ENCODE data around the gene XPO5. TPM values are rescaled to one million over a fixed set of nuclear protein-coding genes. Genes with fewer than 3 reads are reported as not detected.
A peak's percentile ranks its signal among the peaks of the same experiment; 100 is the strongest.

The XPO5 gene
- total RNA-seq (100 to 1,000 TPM in 1 of 5 experiments, 10 to 100 TPM in 4; 35.0 to 107 (median 41.9) TPM), polyA plus RNA-seq (10 to 100 TPM in 1 of 2 donors, 1 to 10 TPM in 1; 9.3 to 10.2 TPM), total RNA-seq (62.3 reads per million, percentile 76 among the genes with 10 or more reads in this experiment)

DNA sequence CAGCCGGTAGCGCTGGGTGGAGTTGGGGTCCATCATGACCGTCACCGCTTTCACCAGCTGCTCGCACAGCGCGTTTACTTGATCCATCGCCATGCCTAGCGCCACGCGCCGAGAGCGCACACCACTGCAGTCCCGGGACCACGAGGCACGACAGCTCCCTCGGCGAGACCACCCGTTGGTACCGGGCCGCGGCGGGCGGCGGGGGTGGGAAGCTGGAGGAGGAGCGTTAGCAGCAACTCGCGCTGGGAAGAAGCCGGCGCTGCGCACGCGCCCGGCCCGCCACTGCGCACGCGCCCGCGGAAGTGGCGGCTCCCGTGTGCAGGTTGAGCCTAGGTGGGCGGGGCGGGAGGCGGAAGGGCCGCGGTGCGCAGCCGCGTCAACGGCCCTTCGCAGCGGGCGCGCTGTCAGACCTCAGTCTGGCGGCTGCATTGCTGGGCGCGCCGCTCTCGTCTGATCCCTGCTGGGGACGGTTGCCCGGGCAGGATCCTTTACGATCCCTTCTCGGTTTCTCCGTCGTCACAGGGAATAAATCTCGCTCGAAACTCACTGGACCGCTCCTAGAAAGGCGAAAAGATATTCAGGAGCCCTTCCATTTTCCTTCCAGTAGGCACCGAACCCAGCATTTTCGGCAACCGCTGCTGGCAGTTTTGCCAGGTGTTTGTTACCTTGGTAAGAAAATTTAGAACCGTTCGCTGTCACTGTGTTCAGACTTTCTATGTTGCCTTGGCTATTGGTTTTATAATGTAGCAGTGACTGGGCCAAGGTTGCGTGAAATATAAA lies at the start of gene XPO5, which contains the start of gene POLH:
Gene XPO5, minus strand, starts transcription at position 267 of the 780 bp plus-strand sequence. Its CDS starts 174 bp downstream, at position 93.
Gene POLH, plus strand, starts transcription at position 414 of the 780 bp plus-strand sequence. CDS start 6,135 bp downstream, outside the sequence.
- H3K9me3 ChIP-seq (ENCODE audit: control insufficient read depth in 2 of 3, low read length in 3 of 3) = no peaks in the 10 kb centered on the region
- no peaks in the 10 kb centered on the region for H3K9me3 Mint-ChIP-seq
- H3K27ac ChIP-seq (ENCODE audit: low read depth, low read length) = peak within 1 kb of the TSS; percentile 89
- no peaks in the 10 kb centered on the region for H3K27me3 ChIP-seq (ENCODE audit: control insufficient read depth in 2 of 2, insufficient read depth in 2 of 2, low read length in 2 of 2)
- peak within 1 kb of the TSS; percentile 77 for H3K4me3 ChIP-seq (ENCODE audit: low read length)
- H3K27ac Mint-ChIP-seq = peak within 1 kb of the TSS; percentile 78 to 94 (median 92)
- POLR2A ChIA-PET = interaction anchor here (0.6 to 1.2 kb wide), 5 partner anchors 9 to 683 kb away, joined by 3 to 5 read pairs (median 3); partner anchors contain the start of gene ABCC10
- intact Hi-C loops (cut with micrococcal nuclease) = loop anchor here (1.0 to 10.0 kb wide), 15 partner anchors 53 to 647 kb away; partner anchors contain the start of genes GTPBP2 (in 2 of the 2), MRPL14 (in 2 of the 2), POLR1C (in 2 of the 2) and SRF (in 2 of the 2)
- CTCF ChIA-PET = no interaction called here
- peak; percentile 83 to 94 (median 88) for DNase-seq
- ATAC-seq = peak; percentile 99
- peaks cover 5 to 29% (median 12%) of the 10 kb centered on the region in 5 donors for H3K36me3 Mint-ChIP-seq
- H3K27me3 Mint-ChIP-seq = no peaks in the 10 kb centered on the region
- peaks cover 0 to 31% (median 6%) of the 10 kb centered on the region in 3 experiments for H3K36me3 ChIP-seq (ENCODE audit: control insufficient read depth in 2 of 3, insufficient read depth in 3 of 3, low read length in 3 of 3)
- H3K4me3 Mint-ChIP-seq = peak within 1 kb of the TSS; percentile 90 to 100 (median 98)
- peaks cover 20 to 21% of the 10 kb centered on the region in 2 donors for H3K4me1 ChIP-seq (ENCODE audit: control insufficient read depth in 2 of 2, insufficient read depth in 2 of 2, low read length in 2 of 2)
- peaks cover 21 to 61% (median 40%) of the 10 kb centered on the region in 7 donors for H3K4me1 Mint-ChIP-seq

DNA sequence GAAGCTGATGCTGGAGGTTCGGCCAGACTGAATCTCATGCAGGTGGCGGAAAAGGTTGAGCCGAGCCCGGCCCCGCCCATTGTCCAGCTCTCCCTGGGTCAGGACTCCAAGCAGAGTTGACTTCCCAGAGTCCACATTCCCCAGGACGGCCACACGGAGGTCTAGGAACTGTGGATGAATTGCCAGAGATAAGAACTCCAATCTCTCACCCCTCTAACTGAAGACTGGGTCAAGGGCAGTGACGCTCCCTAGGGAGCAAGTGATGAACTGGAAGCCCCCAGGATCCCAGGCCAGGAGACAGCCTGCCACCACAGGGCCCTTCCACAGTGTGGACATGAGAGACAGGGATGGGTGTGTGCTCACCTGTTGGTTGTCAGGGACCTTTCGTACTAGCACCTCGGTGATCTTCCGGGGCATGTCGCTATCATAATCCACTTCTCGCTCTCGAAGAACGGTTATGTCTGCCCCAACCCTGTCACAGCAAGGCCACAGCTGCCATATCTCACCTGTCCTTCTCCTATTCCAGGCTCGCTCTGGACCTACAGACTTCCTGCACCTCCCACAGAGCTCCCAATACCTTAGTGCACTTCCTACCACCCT lies 49.7 kb upstream of the XPO5 start:
- H3K9me3 Mint-ChIP-seq = peaks cover 0 to 3% (median 0%) of the 10 kb centered on the region in 11 donors
- Histone ChIP-seq H3K4me3 (ENCODE audit: low read length) (no peak overlapping the region), H3K27ac (ENCODE audit: low read depth, low read length) (no peak overlapping the region), H3K27me3 (ENCODE audit: control insufficient read depth in 2 of 2, insufficient read depth in 2 of 2, low read length in 2 of 2) (no peaks in the 10 kb centered on the region), H3K9me3 (ENCODE audit: control insufficient read depth in 2 of 3, low read length in 3 of 3) (no peaks in the 10 kb centered on the region), H3K36me3 (ENCODE audit: control insufficient read depth in 2 of 3, insufficient read depth in 3 of 3, low read length in 3 of 3) (peaks cover 0 to 56% (median 14%) of the 10 kb centered on the region in 3 experiments), H3K4me1 (ENCODE audit: control insufficient read depth in 2 of 2, insufficient read depth in 2 of 2, low read length in 2 of 2) (peaks cover 9 to 11% of the 10 kb centered on the region in 2 donors)
- intact Hi-C loops (cut with micrococcal nuclease) = loop anchor here (5.0 kb wide), 4 partner anchors 243 to 762 kb away; partner anchors contain the start of genes CDC5L (in 1 of the 2), KLHDC3 (in 1 of the 2), MEA1 (in 1 of the 2) and SRF (in 1 of the 2)
- peak overlapping the region in 1 of 10 donors; percentile 27 for H3K4me3 Mint-ChIP-seq
- H3K4me1 Mint-ChIP-seq = peaks cover 29 to 40% (median 36%) of the 10 kb centered on the region in 7 donors
- H3K27ac Mint-ChIP-seq = peak overlapping the region in 3 of 9 donors; percentile 17 to 38 (median 20)
- peaks cover 4 to 29% (median 15%) of the 10 kb centered on the region in 5 donors for H3K36me3 Mint-ChIP-seq
- no peak for ATAC-seq
- no peaks in the 10 kb centered on the region for H3K27me3 Mint-ChIP-seq
- DNase-seq = no peak
- POLR2A ChIA-PET = interaction anchor here (0.8 to 1.3 kb wide), 2 partner anchors 9 to 11 kb away, joined by 3 to 5 read pairs; no protein-coding TSS in a partner anchor
- CTCF ChIA-PET = interaction anchor here (1.0 kb wide), 1 partner anchor 16 kb away, joined by 3 read pairs; no protein-coding TSS in a partner anchor

DNA sequence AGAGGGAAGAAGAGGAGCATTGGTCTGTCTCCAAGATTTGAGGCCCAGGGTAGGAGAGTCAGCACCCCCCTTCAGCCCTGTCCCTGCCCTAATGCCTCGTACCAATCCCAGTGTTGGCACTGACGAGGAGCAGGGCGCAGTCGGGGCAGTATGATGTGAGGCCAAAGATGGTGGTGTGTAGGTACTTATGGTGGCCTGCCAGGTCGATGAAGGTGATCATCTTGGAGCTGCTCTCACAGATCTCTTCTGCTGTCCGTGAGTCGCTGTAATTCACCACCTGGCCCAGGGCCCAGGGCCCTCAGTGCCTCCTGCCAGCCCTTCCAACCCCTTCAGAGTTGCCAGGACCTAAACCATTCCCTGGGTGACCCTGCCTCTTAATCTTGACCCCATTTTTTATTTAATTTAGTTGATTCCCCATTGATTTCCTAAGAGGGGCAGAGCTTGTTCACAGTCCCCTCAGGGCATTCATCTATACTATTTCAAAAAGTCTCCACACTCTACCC lies 49.0 kb upstream of the XPO5 start:
- Mint-ChIP-seq H3K4me3 (no peak overlapping the region), H3K36me3 (peaks cover 4 to 28% (median 15%) of the 10 kb centered on the region in 5 donors), H3K4me1 (peaks cover 24 to 39% (median 31%) of the 10 kb centered on the region in 7 donors), H3K27me3 (no peaks in the 10 kb centered on the region), H3K27ac (no peak overlapping the region), H3K9me3 (peaks cover 0 to 3% (median 0%) of the 10 kb centered on the region in 11 donors)
- ATAC-seq = no peak
- Histone ChIP-seq H3K27ac (ENCODE audit: low read depth, low read length) (no peak overlapping the region), H3K27me3 (ENCODE audit: control insufficient read depth in 2 of 2, insufficient read depth in 2 of 2, low read length in 2 of 2) (no peaks in the 10 kb centered on the region), H3K36me3 (ENCODE audit: control insufficient read depth in 2 of 3, insufficient read depth in 3 of 3, low read length in 3 of 3) (peaks cover 0 to 61% (median 14%) of the 10 kb centered on the region in 3 experiments), H3K9me3 (ENCODE audit: control insufficient read depth in 2 of 3, low read length in 3 of 3) (no peaks in the 10 kb centered on the region), H3K4me1 (ENCODE audit: control insufficient read depth in 2 of 2, insufficient read depth in 2 of 2, low read length in 2 of 2) (peaks cover 4 to 6% of the 10 kb centered on the region in 2 donors), H3K4me3 (ENCODE audit: low read length) (no peak overlapping the region)
- DNase-seq = no peak
- ChIA-PET POLR2A (interaction anchor here (0.8 to 1.3 kb wide), 2 partner anchors 9 to 12 kb away, joined by 3 to 5 read pairs; no protein-coding TSS in a partner anchor), CTCF (interaction anchor here (0.9 to 1.0 kb wide), 2 partner anchors 15 to 17 kb away, joined by 3 to 4 read pairs; no protein-coding TSS in a partner anchor)
- intact Hi-C loops (cut with micrococcal nuclease) = loop anchor here (5.0 kb wide), 4 partner anchors 243 to 762 kb away; partner anchors contain the start of genes CDC5L (in 1 of the 2), KLHDC3 (in 1 of the 2), MEA1 (in 1 of the 2) and SRF (in 1 of the 2)

DNA sequence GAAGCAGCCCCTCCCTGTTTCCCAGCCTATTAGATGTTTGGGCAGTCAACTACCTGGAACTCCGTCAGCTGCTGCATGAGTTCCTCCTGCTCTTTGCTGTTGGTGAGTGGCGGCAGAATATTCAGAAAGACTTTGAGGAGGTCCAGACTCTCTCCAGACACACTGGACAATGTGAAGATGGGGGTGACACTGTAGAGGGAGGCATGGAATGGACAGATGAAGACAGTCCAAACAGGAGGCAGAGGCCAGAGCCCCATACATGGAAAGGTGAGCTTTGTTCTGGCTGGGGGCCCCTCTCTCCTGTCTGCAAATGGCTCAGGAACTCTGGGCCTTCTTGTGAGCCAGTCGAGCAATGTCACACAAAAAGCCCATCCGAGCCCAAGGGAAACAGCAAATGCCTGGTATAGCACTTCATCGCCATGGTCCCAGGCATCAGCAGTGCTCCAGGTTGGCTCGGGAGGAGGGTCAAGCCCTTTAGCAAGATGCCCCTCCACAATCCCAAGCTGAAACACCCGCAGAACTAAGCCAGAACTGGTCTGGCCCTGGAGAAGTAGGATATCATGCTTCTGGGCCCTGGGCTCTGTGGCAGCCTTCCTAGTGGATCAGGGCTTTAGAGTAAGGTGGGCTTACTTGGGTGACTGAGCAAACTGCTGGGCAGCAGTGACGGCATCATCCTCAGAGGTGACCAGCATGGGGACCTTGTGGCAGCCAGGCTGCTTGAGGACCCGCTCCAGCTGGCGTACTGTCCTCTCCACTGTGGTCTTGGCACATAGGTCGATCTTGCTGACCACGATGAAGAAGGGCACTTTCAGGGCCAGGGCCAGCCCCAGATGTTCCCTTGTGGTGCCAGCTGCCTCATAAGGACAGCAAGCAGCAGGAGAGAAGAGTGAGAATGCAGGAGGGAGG lies 48.3 kb upstream of the XPO5 start:
- H3K4me3 ChIP-seq (ENCODE audit: low read length) = no peak overlapping the region
- ChIA-PET CTCF (interaction anchor here (0.9 to 1.0 kb wide), 2 partner anchors 15 to 16 kb away, joined by 3 to 4 read pairs; no protein-coding TSS in a partner anchor), POLR2A (interaction anchor here (1.3 to 1.5 kb wide), 2 partner anchors 11 to 12 kb away, joined by 3 to 5 read pairs; partner anchors contain the start of gene MAD2L1BP)
- no peak for ATAC-seq
- peaks cover 0 to 64% (median 14%) of the 10 kb centered on the region in 3 experiments for H3K36me3 ChIP-seq (ENCODE audit: control insufficient read depth in 2 of 3, insufficient read depth in 3 of 3, low read length in 3 of 3)
- H3K4me1 ChIP-seq (ENCODE audit: control insufficient read depth in 2 of 2, insufficient read depth in 2 of 2, low read length in 2 of 2) = peaks cover 4 to 6% of the 10 kb centered on the region in 2 donors
- no peak overlapping the region for H3K27ac ChIP-seq (ENCODE audit: low read depth, low read length)
- Mint-ChIP-seq H3K9me3 (peaks cover 0 to 3% (median 0%) of the 10 kb centered on the region in 11 donors), H3K4me3 (no peak overlapping the region), H3K4me1 (peaks cover 20 to 39% (median 31%) of the 10 kb centered on the region in 7 donors), H3K27me3 (no peaks in the 10 kb centered on the region), H3K27ac (peak overlapping the region in 1 of 9 donors; percentile 12), H3K36me3 (peaks cover 4 to 30% (median 15%) of the 10 kb centered on the region in 5 donors)
- intact Hi-C loops (cut with micrococcal nuclease) = no loop called here
- H3K27me3 ChIP-seq (ENCODE audit: control insufficient read depth in 2 of 2, insufficient read depth in 2 of 2, low read length in 2 of 2) = no peaks in the 10 kb centered on the region
- no peaks in the 10 kb centered on the region for H3K9me3 ChIP-seq (ENCODE audit: control insufficient read depth in 2 of 3, low read length in 3 of 3)
- DNase-seq = no peak

DNA sequence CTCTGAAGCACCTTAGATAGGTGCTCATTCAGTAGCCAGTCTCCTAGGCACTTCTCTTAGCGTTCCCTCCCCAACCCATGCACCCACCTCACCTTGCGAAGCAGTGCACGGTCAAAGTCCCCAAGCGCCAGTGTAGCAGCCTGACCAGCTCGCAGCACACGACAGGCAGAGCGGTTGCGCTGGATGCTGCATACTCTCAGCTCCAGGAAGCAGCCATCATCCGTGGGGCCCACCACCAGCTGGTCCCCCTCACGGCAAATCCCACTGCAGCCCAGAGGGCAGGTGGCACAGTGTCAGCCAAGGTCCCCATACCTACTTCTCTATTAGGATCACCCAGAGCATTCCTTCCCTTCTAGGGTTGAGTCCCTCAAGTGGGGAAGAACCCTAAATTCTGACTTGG lies 46.7 kb upstream of the XPO5 start:
- Histone ChIP-seq H3K9me3 (ENCODE audit: control insufficient read depth in 2 of 3, low read length in 3 of 3) (no peaks in the 10 kb centered on the region), H3K4me3 (ENCODE audit: low read length) (no peak overlapping the region), H3K27me3 (ENCODE audit: control insufficient read depth in 2 of 2, insufficient read depth in 2 of 2, low read length in 2 of 2) (no peaks in the 10 kb centered on the region), H3K36me3 (ENCODE audit: control insufficient read depth in 2 of 3, insufficient read depth in 3 of 3, low read length in 3 of 3) (peaks cover 0 to 64% (median 14%) of the 10 kb centered on the region in 3 experiments), H3K27ac (ENCODE audit: low read depth, low read length) (no peak overlapping the region), H3K4me1 (ENCODE audit: control insufficient read depth in 2 of 2, insufficient read depth in 2 of 2, low read length in 2 of 2) (peaks cover 0 to 3% of the 10 kb centered on the region in 2 donors)
- DNase-seq (no peak), ATAC-seq (no peak)
- H3K27me3 Mint-ChIP-seq = no peaks in the 10 kb centered on the region
- peaks cover 9 to 30% (median 18%) of the 10 kb centered on the region in 7 donors for H3K4me1 Mint-ChIP-seq
- intact Hi-C loops (cut with micrococcal nuclease) = no loop called here
- H3K4me3 Mint-ChIP-seq = no peak overlapping the region
- H3K36me3 Mint-ChIP-seq = peaks cover 4 to 28% (median 15%) of the 10 kb centered on the region in 5 donors
- peaks cover 0 to 3% (median 0%) of the 10 kb centered on the region in 11 donors for H3K9me3 Mint-ChIP-seq
- peak overlapping the region in 2 of 9 donors; percentile 32 to 60 for H3K27ac Mint-ChIP-seq
- ChIA-PET CTCF (interaction anchor here (0.6 kb wide), 1 partner anchor 32 kb away, joined by 3 read pairs; no protein-coding TSS in a partner anchor), POLR2A (no interaction called here)
